K562 (cell line): Measurements from ENCODE around the gene USH2A. TPM values are rescaled to one million over a fixed set of nuclear protein-coding genes. Genes with fewer than 3 reads are reported as not detected.

Source experiments
- ATAC-seq: fragments of 200-7000 bp; cut with Tn5 transposase; 3 replicates; pipeline ENCODE4 v1.9.1; 2020; ENCODE audit warnings: moderate library complexity
- BruUV-seq: library from RNA; stranded (reverse); fragments of 400-500 nt; replicated peaks from 2 replicates; lab custom pipeline; 2021; lab: Mats Ljungman, UMichigan
- CTCF ChIA-PET: fragments of 300-600 bp; formaldehyde crosslinking; extraction: SDS; loops from one replicate; lab custom pipeline; 2021; ENCODE audit warnings: low intra/inter-chr PET ratio; lab: Yijun Ruan, JAX
- POLR2A ChIA-PET: fragments of 300-600, 350-650 bp; sonication (Branson Sonifier 250); formaldehyde crosslinking; extraction: SDS; loops from one replicate; lab custom pipeline; 2021; ENCODE audit warnings: antibody characterized with exemption, inconsistent platforms; lab: Yijun Ruan, JAX
- DNase-seq, 4 experiments: peaks; one replicate each; pipeline versions ENCODE4 v3.0.0 to v3.0.0-alpha.2; 2011 to 2018; ENCODE audit warnings: low spot score in 3 of 4, mixed read lengths in 3 of 4; ENCODE audit errors: extremely low read depth in 1 of 4
- FAIRE-seq: peaks from 2 replicates; lab custom pipeline; 2011; peaks lifted over from hg19 to GRCh38; lab: Jason Lieb, UNC
- H2AFZ ChIP-seq: 2 replicates; pipeline ENCODE4 v1.6.0; 2011; ENCODE audit warnings: low read depth, low read length, control low read depth, inconsistent platforms
- H3K27ac ChIP-seq: fragments of 200-600 bp; 3 replicates; pipeline ENCODE4 v1.8.0; 2011; ENCODE audit warnings: low read depth, mild to moderate bottlenecking, control low read depth, inconsistent platforms, low read length, moderate library complexity, mixed read lengths; ENCODE audit errors: extremely low read depth
- H3K27me3 ChIP-seq, 2 experiments: fragments of 300-600 bp in 1 of 2; 2 replicates in 1 of 2; 3 replicates in 1 of 2; pipeline versions ENCODE4 v1.6.0 to v1.8.0; 2011; ENCODE audit warnings: inconsistent platforms in 2 of 2, low read length in 2 of 2, mild to moderate bottlenecking in 1 of 2, mixed read lengths in 1 of 2, moderate library complexity in 1 of 2; ENCODE audit not compliant: control insufficient read depth in 2 of 2, insufficient read depth in 2 of 2
- H3K36me3 ChIP-seq: fragments of 300-600 bp; 3 replicates; pipeline ENCODE4 v1.8.0; 2011; ENCODE audit warnings: mild to moderate bottlenecking, low read length, inconsistent platforms; ENCODE audit not compliant: control insufficient read depth, insufficient read depth
- H3K4me1 ChIP-seq, 2 experiments: fragments of 200-600 bp in 1 of 2; replicated peaks in 1 of 2; 2 replicates in 1 of 2; 3 replicates in 1 of 2; pipeline versions ENCODE4 v1.5.1 to v1.8.0; 2011; ENCODE audit warnings: inconsistent platforms in 2 of 2, low read length in 2 of 2, mild to moderate bottlenecking in 1 of 2, mixed read lengths in 1 of 2, moderate library complexity in 1 of 2; ENCODE audit not compliant: control insufficient read depth in 2 of 2, insufficient read depth in 2 of 2
- H3K4me2 ChIP-seq: 2 replicates; pipeline ENCODE4 v1.6.1; 2011; ENCODE audit warnings: low read length, control low read depth, inconsistent platforms, mixed read lengths; ENCODE audit not compliant: insufficient read depth
- H3K4me3 ChIP-seq: fragments of 200-600 bp; sonication (generic), shearing (Covaris generic); 2 replicates; pipeline ENCODE4 v1.5.1; 2016; ENCODE audit warnings: control low read depth, inconsistent platforms
- H3K79me2 ChIP-seq: fragments of 200-600 bp; 3 replicates; pipeline ENCODE4 v1.8.0; 2011; ENCODE audit warnings: low read length, inconsistent platforms; ENCODE audit not compliant: control insufficient read depth, insufficient read depth
- H3K9ac ChIP-seq, 2 experiments: 2 replicates each; pipeline versions ENCODE4 v1.6.0 to v1.6.1; 2011; ENCODE audit warnings: low read depth in 2 of 2, low read length in 2 of 2, control low read depth in 1 of 2, inconsistent platforms in 1 of 2, mild to moderate bottlenecking in 1 of 2, mixed read lengths in 1 of 2; ENCODE audit not compliant: insufficient read depth in 1 of 2
- H3K9me1 ChIP-seq: one replicate; pipeline ENCODE4 v1.6.0; 2011; ENCODE audit warnings: inconsistent platforms, mild to moderate bottlenecking, low read length, moderate library complexity; ENCODE audit not compliant: control insufficient read depth, insufficient read depth
- H3K9me3 ChIP-seq: replicated peaks from 2 replicates; pipeline ENCODE4 v1.5.1; 2011; ENCODE audit warnings: low read depth, low read length, inconsistent platforms; ENCODE audit not compliant: control insufficient read depth, insufficient read depth
- H4K20me1 ChIP-seq: replicated peaks from 2 replicates; pipeline ENCODE4 v1.6.1; 2011; ENCODE audit warnings: low read length, inconsistent platforms, mixed read lengths; ENCODE audit not compliant: control insufficient read depth, insufficient read depth
- ATF2 ChIP-seq: sonication (generic); formaldehyde crosslinking; IDR thresholded peaks from 2 replicates; pipeline ENCODE4 v1.8.1; 2022; ENCODE audit warnings: missing genetic modification reagents
- BRCA1 ChIP-seq, 2 experiments: fragments of 450-650 bp in 1 of 2; sonication (generic) in 1 of 2; formaldehyde crosslinking in 1 of 2; IDR thresholded peaks; 2 replicates each; pipeline versions ENCODE4 v1.5.0 to v1.6.1; 2017 to 2020; ENCODE audit warnings: mild to moderate bottlenecking in 1 of 2, missing genetic modification reagents in 1 of 2
- CBFB ChIP-seq: sonication (generic); formaldehyde crosslinking; IDR thresholded peaks from 2 replicates; pipeline ENCODE4 v1.4.0; 2020; ENCODE audit warnings: mild to moderate bottlenecking, missing genetic modification reagents
- CHD1 ChIP-seq: fragments of 200-600 bp; sonication (generic); IDR thresholded peaks from one replicate; pipeline ENCODE4 v1.6.1; 2012; ENCODE audit warnings: mild to moderate bottlenecking, moderate library complexity, low read length, inconsistent platforms
- CREBBP ChIP-seq: IDR thresholded peaks from one replicate; pipeline ENCODE4 v1.6.1; 2012; ENCODE audit warnings: low read depth, mild to moderate bottlenecking, control low read depth, inconsistent platforms, low read length
- HIVEP1 ChIP-seq: fragments of 250-450 bp; sonication (Bioruptor Pico); IDR thresholded peaks from 2 replicates; pipeline ENCODE4 v1.4.0; 2020; ENCODE audit warnings: mild to moderate bottlenecking
- MEF2A ChIP-seq: IDR thresholded peaks from 2 replicates; pipeline ENCODE4 v1.6.1; 2011; ENCODE audit warnings: low read depth, mild to moderate bottlenecking, low read length, moderate library complexity; ENCODE audit not compliant: control insufficient read depth
- NRF1 ChIP-seq, 2 experiments: fragments of 450-650 bp; IDR thresholded peaks in 1 of 2; conservative IDR thresholded peaks in 1 of 2; 2 replicates each; pipeline ENCODE4 v1.6.1; 2014; ENCODE audit warnings: mild to moderate bottlenecking in 2 of 2
- TCF15 ChIP-seq: fragments of 250-450 bp; sonication (Bioruptor Pico); IDR thresholded peaks from 2 replicates; pipeline ENCODE4 v1.8.0; 2022; ENCODE audit warnings: moderate library complexity, mild to moderate bottlenecking, inconsistent platforms
- ZBTB1 ChIP-seq: sonication (generic); formaldehyde crosslinking; IDR thresholded peaks from 2 replicates; pipeline ENCODE4 v1.8.1; 2023; ENCODE audit warnings: missing genetic modification reagents, low read depth, mild to moderate bottlenecking, borderline replicate concordance
- ZBTB7A ChIP-seq: IDR thresholded peaks from 2 replicates; pipeline ENCODE4 v1.6.1; 2011; ENCODE audit warnings: low read depth, mild to moderate bottlenecking, low read length, moderate library complexity, borderline replicate concordance; ENCODE audit not compliant: control insufficient read depth
- ZNF3 ChIP-seq: fragments of 250-450 bp; sonication (Bioruptor Pico); IDR thresholded peaks from 2 replicates; pipeline ENCODE4 v1.5.0; 2021; ENCODE audit warnings: mild to moderate bottlenecking, moderate library complexity
- ZNF407 ChIP-seq: fragments of 450-650 bp; IDR thresholded peaks from 2 replicates; pipeline ENCODE4 v1.6.1; 2016; ENCODE audit warnings: low read depth
- ZNF717 ChIP-seq: fragments of 250-450 bp; sonication (Bioruptor Pico); IDR thresholded peaks from 2 replicates; pipeline ENCODE4 v1.5.0; 2021
- WGBS: fragments of 100-300 bp; shearing (Covaris generic); methylation state at CpG from one replicate; pipeline ENCODE4 v1.1.6; 2016; ENCODE audit warnings: low coverage, mixed read lengths; ENCODE audit not compliant: insufficient coverage; ENCODE audit errors: missing lambda C conversion rate; 5-methylcytosine and 5-hydroxymethylcytosine counted together
- in situ Hi-C: fragments of 300-500 bp; cut with MboI; formaldehyde crosslinking; loops from 4 replicates; pipeline ENCODE4 v1.15.0; 2018; ENCODE audit warnings: inconsistent platforms, mixed read lengths
- intact Hi-C: fragments of 100-400 bp; cut with micrococcal nuclease; formaldehyde crosslinking; loops from 2 replicates; pipeline ENCODE4 v1.14.2; 2022
- polyA plus RNA-seq, 8 experiments: library from polyadenylated mRNA; depleted of rRNA in 4 of 8; stranded (reverse) in 5 of 8; unstranded in 3 of 8; fragments of >200 nt; fragmentation: Nextera tagmentation in 2 of 8; fragmentation: Illumina TruSeq in 1 of 8; extraction: Ambion mirVana in 2 of 8; extraction: Trizol in 1 of 8; gene quantifications; 2 replicates each; pipeline versions ENCODE4 v1.2.1 to v1.2.3, GENCODE V29; 2011 to 2014; ENCODE audit warnings: inconsistent platforms in 1 of 8, missing spikeins in 1 of 8
- total RNA-seq, 7 experiments: library from RNA; depleted of rRNA in 6 of 7; stranded (reverse); fragments of >200 nt in 6 of 7; fragmentation: Illumina TruSeq in 2 of 7; extraction: Trizol in 2 of 7; gene quantifications; 2 replicates each; pipeline versions ENCODE4 v1.2.1 to v1.2.3, GENCODE V29; 2011 to 2021; ENCODE audit warnings: low replicate concordance in 1 of 7

USH2A gene
- total and polyA plus RNA-seq, 9 of the 15 experiments (the other 6 are each of a cell fraction or from before 2014, with no cell fraction given): under 0.01 TPM; not detected in 7

- POLR2A ChIA-PET: no interaction called here
- TF ChIP-seq MEF2A: no peak
- no peak for TF ChIP-seq CBFB (CRISPR knock-in tag)
- TF ChIP-seq ZNF407: no peak
- TF ChIP-seq NRF1 (conservative IDR thresholded peaks at IDR 0.05 in 1 of 2, IDR thresholded peaks at IDR 0.05 in 1 of 2): no peak
- TF ChIP-seq HIVEP1 (CRISPR knock-in tag): no peak
- TF ChIP-seq BRCA1 (IDR thresholded peaks at IDR 0.05): no peak
- TF ChIP-seq BRCA1 (CRISPR knock-in tag; IDR thresholded peaks at IDR 0.05): no peak
- no peak for TF ChIP-seq ATF2
- TF ChIP-seq CREBBP: no peak
- no peak for TF ChIP-seq ZNF3 (CRISPR knock-in tag)
- no peak for TF ChIP-seq ZBTB7A
- TF ChIP-seq ZNF717 (CRISPR knock-in tag): no peak
- TF ChIP-seq CHD1: no peak
- no peak for TF ChIP-seq ZBTB1
- TF ChIP-seq TCF15 (CRISPR knock-in tag): no peak
Observed at GRCh38 chr1:215766521-215766920, 656.7 kb downstream of the USH2A start.

More at GRCh38 chr1:215766521-215766920, 656.7 kb downstream of the USH2A start:
- H2AFZ ChIP-seq: no peak overlapping the region
- no peak overlapping the region for H3K4me3 ChIP-seq
- ATAC-seq (no peak), FAIRE-seq (no peak), DNase-seq (no peak)
- no peaks in the 10 kb centered on the region for H3K79me2 ChIP-seq
- H3K9ac ChIP-seq: no peak overlapping the region
- H3K4me1 ChIP-seq: no peaks in the 10 kb centered on the region
- no peaks in the 10 kb centered on the region for H3K9me1 ChIP-seq
- 0% methylated on average over 1 of the region's 1 CpG for WGBS
- no peaks in the 10 kb centered on the region for H4K20me1 ChIP-seq
- in situ Hi-C loops (no loop called here), intact Hi-C loops (no loop called here)
- no TSS peak for BruUV-seq
- H3K9me3 ChIP-seq: no peaks in the 10 kb centered on the region; the same call in 1 of the 2 replicates
- H3K4me2 ChIP-seq: no peak overlapping the region
- CTCF ChIA-PET: no interaction called here
- no peak overlapping the region for H3K27ac ChIP-seq
- no peaks in the 10 kb centered on the region for H3K36me3 ChIP-seq
- no peaks in the 10 kb centered on the region for H3K27me3 ChIP-seq
